RWPE2 (cell line): Measurements from ENCODE around the gene SPATA3.

ENCODE experiments used
- ATAC-seq: fragments of 200-7000 bp; cut with Tn5 transposase; 3 replicates; pipeline ENCODE4 v1.9.1; 2021; ENCODE audit warnings: low read depth
- DNase-seq: peaks from one replicate; pipeline ENCODE4 v3.0.0-alpha.2; 2020; ENCODE audit warnings: low spot score
- H3K27ac ChIP-seq: fragments of 450-650 bp; 2 replicates; pipeline ENCODE4 v1.5.1; 2017; ENCODE audit warnings: mild to moderate bottlenecking; ENCODE audit not compliant: poor library complexity, severe bottlenecking
- H3K27me3 ChIP-seq: fragments of 250-450 bp; sonication (Bioruptor Pico); 2 replicates; pipeline ENCODE4 v1.5.1; 2021; ENCODE audit warnings: mild to moderate bottlenecking, moderate library complexity; ENCODE audit not compliant: insufficient read depth, poor library complexity, severe bottlenecking
- H3K36me3 ChIP-seq: fragments of 250-450 bp; sonication (Bioruptor Pico); 2 replicates; pipeline ENCODE4 v1.5.1; 2020; ENCODE audit warnings: low read depth, mild to moderate bottlenecking, moderate library complexity
- H3K4me1 ChIP-seq: fragments of 250-450 bp; sonication (Bioruptor Pico); 2 replicates; pipeline ENCODE4 v1.5.1; 2021; ENCODE audit warnings: mild to moderate bottlenecking, moderate library complexity; ENCODE audit not compliant: insufficient read depth, poor library complexity, severe bottlenecking
- H3K4me3 ChIP-seq: fragments of 250-450 bp; sonication (Bioruptor Pico); 2 replicates; pipeline ENCODE4 v1.5.1; 2021; ENCODE audit warnings: mild to moderate bottlenecking, moderate library complexity; ENCODE audit not compliant: severe bottlenecking
- H3K9me3 ChIP-seq: fragments of 250-450 bp; sonication (Bioruptor Pico); 2 replicates; pipeline ENCODE4 v1.5.1; 2021; ENCODE audit warnings: mild to moderate bottlenecking, moderate library complexity; ENCODE audit not compliant: severe bottlenecking
- TF ChIP-seq, protein P1 (sequence below): fragments of 450-650 bp; IDR thresholded peaks from one replicate; pipeline ENCODE4 v1.5.1; 2017; ENCODE audit warnings: mild to moderate bottlenecking, moderate library complexity; ENCODE audit not compliant: poor library complexity, severe bottlenecking

The SPATA3 gene

DNA sequence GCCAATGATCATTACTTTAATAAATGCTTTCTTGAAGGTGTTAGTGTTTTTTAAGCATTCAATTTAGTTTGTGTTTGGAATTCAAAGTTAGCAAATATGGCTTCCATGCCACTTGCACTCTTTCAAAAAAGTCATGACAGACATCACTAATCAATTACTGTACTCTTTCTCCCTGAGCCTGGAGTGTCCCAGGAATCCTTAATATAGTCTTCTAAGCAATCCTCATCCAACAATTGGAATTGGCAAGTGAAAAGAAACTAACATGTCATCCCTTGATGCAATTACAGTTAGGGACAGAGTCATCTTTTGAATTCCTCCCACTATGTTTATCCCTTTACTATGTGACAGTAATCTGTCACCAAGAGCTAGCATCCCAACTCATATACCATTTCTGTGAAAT is 41.2 kb upstream of the SPATA3 start:
- TF ChIP-seq, protein P1, sequence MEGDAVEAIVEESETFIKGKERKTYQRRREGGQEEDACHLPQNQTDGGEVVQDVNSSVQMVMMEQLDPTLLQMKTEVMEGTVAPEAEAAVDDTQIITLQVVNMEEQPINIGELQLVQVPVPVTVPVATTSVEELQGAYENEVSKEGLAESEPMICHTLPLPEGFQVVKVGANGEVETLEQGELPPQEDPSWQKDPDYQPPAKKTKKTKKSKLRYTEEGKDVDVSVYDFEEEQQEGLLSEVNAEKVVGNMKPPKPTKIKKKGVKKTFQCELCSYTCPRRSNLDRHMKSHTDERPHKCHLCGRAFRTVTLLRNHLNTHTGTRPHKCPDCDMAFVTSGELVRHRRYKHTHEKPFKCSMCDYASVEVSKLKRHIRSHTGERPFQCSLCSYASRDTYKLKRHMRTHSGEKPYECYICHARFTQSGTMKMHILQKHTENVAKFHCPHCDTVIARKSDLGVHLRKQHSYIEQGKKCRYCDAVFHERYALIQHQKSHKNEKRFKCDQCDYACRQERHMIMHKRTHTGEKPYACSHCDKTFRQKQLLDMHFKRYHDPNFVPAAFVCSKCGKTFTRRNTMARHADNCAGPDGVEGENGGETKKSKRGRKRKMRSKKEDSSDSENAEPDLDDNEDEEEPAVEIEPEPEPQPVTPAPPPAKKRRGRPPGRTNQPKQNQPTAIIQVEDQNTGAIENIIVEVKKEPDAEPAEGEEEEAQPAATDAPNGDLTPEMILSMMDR = no peak
- no peaks in the 10 kb centered on the region for H3K36me3 ChIP-seq
- ATAC-seq = no peak
- H3K9me3 ChIP-seq = no peaks in the 10 kb centered on the region
- H3K4me3 ChIP-seq = no peak overlapping the region
- DNase-seq = no peak
- no peaks in the 10 kb centered on the region for H3K27me3 ChIP-seq
- peaks cover 3% of the 10 kb centered on the region for H3K4me1 ChIP-seq
- H3K27ac ChIP-seq = no peak overlapping the region

DNA sequence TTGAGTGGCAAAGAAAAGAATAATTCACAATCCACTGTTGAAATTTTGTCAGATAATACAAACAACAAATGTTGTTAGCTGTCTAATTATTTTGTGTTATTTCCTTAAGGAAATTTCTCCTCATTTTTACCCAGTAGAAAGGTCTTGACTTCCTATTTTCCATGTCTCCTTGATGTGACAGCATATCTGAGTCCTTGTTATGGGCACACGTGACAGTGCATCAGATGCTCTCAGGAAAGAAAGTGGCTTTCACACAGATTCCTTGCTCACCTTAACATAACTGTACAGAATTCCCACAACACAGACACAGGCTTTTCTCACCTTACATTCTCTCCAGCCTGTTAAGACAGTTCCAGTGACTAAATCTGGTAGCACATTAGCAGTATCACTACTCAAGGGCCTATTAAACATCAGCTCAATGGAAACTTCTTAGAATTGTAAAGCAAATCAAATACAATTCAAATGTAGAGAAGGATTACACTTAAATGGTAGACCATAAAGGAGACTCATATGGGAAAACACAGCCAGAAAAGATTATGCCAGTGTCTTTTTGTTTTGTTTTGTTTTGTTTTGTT is 40.7 kb upstream of the SPATA3 start:
- peaks cover 3% of the 10 kb centered on the region for H3K4me1 ChIP-seq
- no peaks in the 10 kb centered on the region for H3K27me3 ChIP-seq
- H3K9me3 ChIP-seq = no peaks in the 10 kb centered on the region
- H3K27ac ChIP-seq = no peak overlapping the region
- ATAC-seq (no peak), DNase-seq (no peak)
- TF ChIP-seq, protein P1 = no peak
- H3K4me3 ChIP-seq = no peak overlapping the region
- H3K36me3 ChIP-seq = no peaks in the 10 kb centered on the region

DNA sequence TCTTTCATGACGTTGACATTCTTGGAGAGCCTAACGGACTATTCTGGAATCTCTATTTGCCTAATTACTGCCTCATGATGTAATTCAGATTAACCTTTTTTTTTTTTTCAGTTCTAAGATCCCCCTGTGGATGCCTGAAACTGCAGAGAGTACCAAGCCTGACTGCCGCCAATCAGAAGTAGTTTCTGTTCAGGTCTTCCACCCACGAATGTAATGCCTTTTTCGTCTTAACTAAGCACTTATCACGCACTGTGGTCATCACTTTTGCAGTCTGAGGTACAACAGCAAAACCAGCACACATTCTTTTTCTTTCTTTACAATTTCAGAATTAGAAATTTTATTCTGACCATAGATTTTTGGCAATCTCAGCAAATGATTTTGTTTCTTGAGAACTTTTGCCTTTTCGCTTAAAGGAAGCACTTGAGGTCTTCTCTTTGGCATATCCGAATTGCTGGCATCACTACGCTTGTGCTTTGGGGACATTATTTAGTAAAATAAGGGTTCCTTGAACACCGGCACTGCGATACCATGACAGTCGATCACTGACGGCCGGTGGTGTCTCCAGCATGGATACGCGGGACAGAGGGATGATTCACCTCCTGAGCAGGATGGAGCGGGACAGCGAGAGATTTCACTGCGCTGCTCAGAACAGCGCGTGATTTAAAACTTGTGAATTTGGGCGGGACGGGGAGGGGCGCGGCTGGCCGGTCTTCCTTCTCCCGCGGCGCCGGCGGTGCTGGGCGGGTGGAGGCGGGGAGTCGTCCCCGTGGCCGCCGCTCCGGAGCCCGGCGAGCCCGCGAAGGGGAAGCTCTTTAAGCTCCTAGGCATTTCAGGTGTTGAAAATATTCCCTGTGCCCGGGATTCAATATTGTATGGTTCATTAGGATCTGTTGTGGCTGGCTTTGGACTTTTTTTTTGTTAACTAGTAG is 38.8 kb upstream of the SPATA3 start:
- ATAC-seq (peak; percentile 97), DNase-seq (no peak)
- Histone ChIP-seq H3K9me3 (no peaks in the 10 kb centered on the region), H3K27ac (no peak overlapping the region), H3K4me3 (peak overlapping the region; percentile 32), H3K4me1 (peaks cover 3% of the 10 kb centered on the region), H3K27me3 (no peaks in the 10 kb centered on the region), H3K36me3 (no peaks in the 10 kb centered on the region)
- TF ChIP-seq, protein P1 = no peak

GRCh38 chr2:230957756-230958391 is 38.0 kb upstream of the SPATA3 start:
- ATAC-seq = no peak
- no peaks in the 10 kb centered on the region for H3K36me3 ChIP-seq
- H3K9me3 ChIP-seq = no peaks in the 10 kb centered on the region
- H3K4me1 ChIP-seq = peaks cover 3% of the 10 kb centered on the region
- no peaks in the 10 kb centered on the region for H3K27me3 ChIP-seq
- peak overlapping the region; percentile 32 for H3K4me3 ChIP-seq
- DNase-seq = no peak
- TF ChIP-seq, protein P1 = no peak
- H3K27ac ChIP-seq = no peak overlapping the region
